Measurements from ENCODE around the gene DERA.

DNA sequence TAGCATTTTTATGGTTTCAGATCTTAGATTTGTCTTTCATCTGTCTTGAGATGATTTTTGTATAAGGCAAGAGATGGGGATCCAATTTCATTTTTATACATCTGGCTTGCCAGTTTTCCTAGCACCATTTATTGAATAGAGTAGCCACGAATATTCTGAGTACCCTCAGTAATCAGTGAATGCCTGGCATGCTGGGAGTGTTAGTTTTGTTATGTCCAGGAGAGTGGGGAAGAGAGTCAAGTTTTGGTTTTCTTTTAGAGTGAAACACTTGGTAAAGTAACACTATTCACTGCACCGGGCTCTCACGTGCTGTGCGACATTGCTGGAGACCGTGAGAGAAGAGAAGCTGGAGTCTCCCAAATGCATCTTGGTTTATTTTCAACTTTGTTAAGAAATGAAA is 31.3 kb downstream of the DERA start:
- TF ChIP-seq, protein P1, sequence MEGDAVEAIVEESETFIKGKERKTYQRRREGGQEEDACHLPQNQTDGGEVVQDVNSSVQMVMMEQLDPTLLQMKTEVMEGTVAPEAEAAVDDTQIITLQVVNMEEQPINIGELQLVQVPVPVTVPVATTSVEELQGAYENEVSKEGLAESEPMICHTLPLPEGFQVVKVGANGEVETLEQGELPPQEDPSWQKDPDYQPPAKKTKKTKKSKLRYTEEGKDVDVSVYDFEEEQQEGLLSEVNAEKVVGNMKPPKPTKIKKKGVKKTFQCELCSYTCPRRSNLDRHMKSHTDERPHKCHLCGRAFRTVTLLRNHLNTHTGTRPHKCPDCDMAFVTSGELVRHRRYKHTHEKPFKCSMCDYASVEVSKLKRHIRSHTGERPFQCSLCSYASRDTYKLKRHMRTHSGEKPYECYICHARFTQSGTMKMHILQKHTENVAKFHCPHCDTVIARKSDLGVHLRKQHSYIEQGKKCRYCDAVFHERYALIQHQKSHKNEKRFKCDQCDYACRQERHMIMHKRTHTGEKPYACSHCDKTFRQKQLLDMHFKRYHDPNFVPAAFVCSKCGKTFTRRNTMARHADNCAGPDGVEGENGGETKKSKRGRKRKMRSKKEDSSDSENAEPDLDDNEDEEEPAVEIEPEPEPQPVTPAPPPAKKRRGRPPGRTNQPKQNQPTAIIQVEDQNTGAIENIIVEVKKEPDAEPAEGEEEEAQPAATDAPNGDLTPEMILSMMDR (IDR thresholded peaks at IDR 0.05) = no peak
- TF ChIP-seq POLR2A (IDR thresholded peaks at IDR 0.05) = no peak
- TF ChIP-seq EP300 (IDR thresholded peaks at IDR 0.05) = no peak

All from tibial nerve (tissue), 4 donors.